IMR-90 (cell line): Measurements from ENCODE around the gene INSL3. TPM values are rescaled to one million over a fixed set of nuclear protein-coding genes. Genes with fewer than 3 reads are reported as not detected.

Experiments
- ATAC-seq: fragments of 200-7000 bp; cut with Tn5 transposase; 2 replicates; pipeline ENCODE4 v1.9.1; 2020; ENCODE audit warnings: low read depth, mild to moderate bottlenecking, moderate library complexity
- BruUV-seq: library from RNA; stranded (reverse); fragments of 400-500 nt; replicated peaks from 2 replicates; lab custom pipeline; 2021; lab: Mats Ljungman, UMichigan
- CTCF ChIA-PET: fragments of 300-600 bp; formaldehyde crosslinking; extraction: SDS; loops from one replicate; lab custom pipeline; 2021; ENCODE audit warnings: antibody characterized with exemption; lab: Yijun Ruan, JAX
- POLR2A ChIA-PET: fragments of 300-600 bp; sonication (Branson Sonifier 250); formaldehyde crosslinking; loops from one replicate; lab custom pipeline; 2022; ENCODE audit warnings: antibody characterized with exemption; ENCODE audit not compliant: unreplicated experiment; lab: Charles Lee
- DNase-seq: peaks from one replicate; pipeline ENCODE4 v3.0.0; 2013
- H2AFZ ChIP-seq: replicated peaks from 2 replicates; pipeline ENCODE3; 2013; ENCODE audit warnings: low read length, mild to moderate bottlenecking; ENCODE audit not compliant: poor library complexity
- H2AK5ac ChIP-seq: 2 replicates; pipeline ENCODE4 v1.6.1; 2013; ENCODE audit warnings: low read depth, low read length, inconsistent platforms
- H2AK9ac ChIP-seq: replicated peaks from 2 replicates; pipeline ENCODE3; 2013; ENCODE audit warnings: mild to moderate bottlenecking, low read depth, low read length, moderate library complexity; ENCODE audit not compliant: poor library complexity
- H2BK120ac ChIP-seq: 2 replicates; pipeline ENCODE4 v1.6.1; 2013; ENCODE audit warnings: low read depth, low read length, inconsistent platforms
- H2BK15ac ChIP-seq: 3 replicates; pipeline ENCODE4 v1.6.1; 2013; ENCODE audit warnings: low read depth, low read length, inconsistent platforms
- H2BK20ac ChIP-seq: 2 replicates; pipeline ENCODE4 v1.6.1; 2013; ENCODE audit warnings: low read depth, mild to moderate bottlenecking, inconsistent platforms, low read length, moderate library complexity
- H2BK5ac ChIP-seq: 2 replicates; pipeline ENCODE4 v1.6.1; 2013; ENCODE audit warnings: mild to moderate bottlenecking, low read depth, low read length, inconsistent platforms; ENCODE audit not compliant: poor library complexity, severe bottlenecking
- H3K14ac ChIP-seq: replicated peaks from 2 replicates; pipeline ENCODE4 v1.6.1; 2013; ENCODE audit warnings: low read depth, low read length, inconsistent platforms
- H3K18ac ChIP-seq: 2 replicates; pipeline ENCODE4 v1.6.1; 2013; ENCODE audit warnings: low read depth, low read length, control low read depth
- H3K23ac ChIP-seq: 2 replicates; pipeline ENCODE4 v1.6.1; 2013; ENCODE audit warnings: low read depth, low read length, inconsistent platforms
- H3K27ac ChIP-seq: 2 replicates; pipeline ENCODE4 v1.5.1; 2013; ENCODE audit warnings: mild to moderate bottlenecking, control low read depth, low read length; ENCODE audit not compliant: insufficient read depth
- H3K27me3 ChIP-seq: 2 replicates; pipeline ENCODE4 v1.6.1; 2013; ENCODE audit warnings: low read length; ENCODE audit not compliant: control insufficient read depth, insufficient read depth
- H3K36me3 ChIP-seq: 2 replicates; pipeline ENCODE4 v1.6.1; 2013; ENCODE audit warnings: low read length, mixed read lengths; ENCODE audit not compliant: control insufficient read depth, insufficient read depth
- H3K4ac ChIP-seq: 2 replicates; pipeline ENCODE4 v1.6.1; 2013; ENCODE audit warnings: low read depth, low read length, inconsistent platforms
- H3K4me1 ChIP-seq: 2 replicates; pipeline ENCODE4 v1.6.1; 2013; ENCODE audit warnings: low read length, mixed read lengths; ENCODE audit not compliant: control insufficient read depth, insufficient read depth
- H3K4me2 ChIP-seq: 2 replicates; pipeline ENCODE4 v1.6.1; 2013; ENCODE audit warnings: low read depth, mild to moderate bottlenecking, control low read depth, low read length, moderate library complexity
- H3K4me3 ChIP-seq: 2 replicates; pipeline ENCODE4 v1.5.1; 2013; ENCODE audit warnings: low read depth, mild to moderate bottlenecking, control low read depth, low read length, moderate library complexity; ENCODE audit not compliant: insufficient read depth
- H3K56ac ChIP-seq: 2 replicates; pipeline ENCODE4 v1.6.1; 2013; ENCODE audit warnings: low read length, inconsistent platforms; ENCODE audit not compliant: insufficient read depth; ENCODE audit errors: extremely low read depth
- H3K79me1 ChIP-seq, 2 experiments: 2 replicates each; pipeline ENCODE4 v1.6.1; 2013; ENCODE audit warnings: low read length in 2 of 2, inconsistent platforms in 1 of 2, low read depth in 1 of 2
- H3K9ac ChIP-seq: 2 replicates; pipeline ENCODE4 v1.6.1; 2013; ENCODE audit warnings: low read depth, low read length, control low read depth
- H3K9me1 ChIP-seq: 2 replicates; pipeline ENCODE4 v1.6.1; 2013; ENCODE audit warnings: low read length, inconsistent platforms; ENCODE audit not compliant: insufficient read depth
- H3K9me3 ChIP-seq: 2 replicates; pipeline ENCODE4 v1.6.1; 2013; ENCODE audit warnings: low read length; ENCODE audit not compliant: control insufficient read depth, insufficient read depth
- H4K20me1 ChIP-seq: 2 replicates; pipeline ENCODE4 v1.6.1; 2013; ENCODE audit warnings: low read length, inconsistent platforms; ENCODE audit not compliant: insufficient read depth
- H4K5ac ChIP-seq: 2 replicates; pipeline ENCODE4 v1.6.1; 2013; ENCODE audit warnings: mild to moderate bottlenecking, low read depth, low read length, control low read depth
- H4K8ac ChIP-seq, 2 experiments: 2 replicates each; pipeline ENCODE4 v1.6.1; 2013; ENCODE audit warnings: low read depth in 2 of 2, low read length in 2 of 2, control low read depth in 1 of 2, inconsistent platforms in 1 of 2
- H4K91ac ChIP-seq: 2 replicates; pipeline ENCODE4 v1.6.1; 2013; ENCODE audit warnings: low read depth, low read length, inconsistent platforms; ENCODE audit not compliant: insufficient read depth
- MAFK ChIP-seq: IDR thresholded peaks from 2 replicates; pipeline ENCODE4 v1.6.1; 2012; ENCODE audit warnings: low read depth, low read length, improper control_type of control experiment
- RCOR1 ChIP-seq: IDR thresholded peaks from 2 replicates; pipeline ENCODE4 v1.6.1; 2012; ENCODE audit warnings: mild to moderate bottlenecking, low read length, improper control_type of control experiment; ENCODE audit not compliant: insufficient replicate concordance
- RFX5 ChIP-seq: IDR thresholded peaks from 2 replicates; pipeline ENCODE4 v1.8.0; 2012; ENCODE audit warnings: low read depth, mild to moderate bottlenecking, low read length, moderate library complexity
- WGBS, 2 experiments: methylation state at CpG; one replicate each; pipeline versions ENCODE4 v1.1.5 to v1.1.7; 2013; ENCODE audit warnings: missing lambda C conversion rate in 2 of 2; ENCODE audit not compliant: insufficient read length in 1 of 2; ENCODE audit errors: extremely low coverage in 2 of 2; 5-methylcytosine and 5-hydroxymethylcytosine counted together
- dilution Hi-C: fragments of 300-500 bp; cut with HindIII; formaldehyde crosslinking; loops from one replicate; pipeline ENCODE4 v1.14.3; 2018; ENCODE audit warnings: low sequenced_read_pairs; ENCODE audit not compliant: unreplicated experiment
- in situ Hi-C: fragments of 300-500 bp; cut with MboI; formaldehyde crosslinking; loops from 3 replicates; pipeline ENCODE4 v1.14.3; 2019; ENCODE audit warnings: low sequenced_read_pairs, inconsistent platforms, mixed read lengths
- intact Hi-C: fragments of 100-400 bp; cut with micrococcal nuclease; formaldehyde crosslinking; loops from 2 replicates; pipeline ENCODE4 v1.10.0; 2022
- polyA plus RNA-seq, 3 experiments: library from polyadenylated mRNA; depleted of rRNA; stranded (reverse); fragments of >200 nt; gene quantifications; 2 replicates each; pipeline ENCODE4 v1.2.3, GENCODE V29; 2012; ENCODE audit warnings: low replicate concordance in 1 of 3
- total RNA-seq: library from RNA; depleted of rRNA; stranded (reverse); fragments of >200 nt; gene quantifications from 2 replicates; pipeline ENCODE4 v1.2.3, GENCODE V29; 2012
- TF ChIP-seq, protein P1 (sequence below): fragments of 150-350 bp; IDR thresholded peaks from 2 replicates; pipeline ENCODE4 v1.6.1; 2016; ENCODE audit warnings: low read depth, mild to moderate bottlenecking, low read length, moderate library complexity, borderline replicate concordance
- TF ChIP-seq, protein P2 (sequence below): fragments of 150-350 bp; IDR thresholded peaks from 2 replicates; pipeline ENCODE4 v1.6.1; 2017; ENCODE audit warnings: mild to moderate bottlenecking, antibody characterized with exemption, low read length, low read depth

The INSL3 gene
- total and polyA plus RNA-seq, 2 of the 4 experiments (the other 2 are of a cell fraction), result not detected

DNA sequence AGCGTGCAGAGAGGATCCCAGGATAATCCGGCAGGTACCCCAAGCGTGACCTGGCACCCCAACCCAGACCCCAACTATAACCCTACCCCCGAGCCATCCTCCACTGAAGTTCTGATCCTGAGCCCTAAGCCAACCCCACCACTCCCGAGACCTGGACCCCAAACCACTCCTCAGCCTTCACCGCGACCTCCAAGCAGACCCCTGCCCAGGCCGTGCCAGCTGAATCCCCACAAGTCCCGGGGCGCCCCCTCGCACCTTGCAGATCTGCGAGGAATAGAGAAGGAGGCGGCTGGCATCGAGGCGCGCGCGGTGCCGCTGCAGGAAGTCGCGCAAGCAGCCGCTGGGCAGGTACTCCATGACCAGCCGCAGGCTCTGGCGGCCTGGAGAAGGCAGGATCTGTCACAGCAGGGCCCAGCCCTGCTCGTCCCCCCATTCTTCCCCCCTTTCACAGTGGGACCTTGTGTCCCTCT lies 10.1 kb upstream of the INSL3 start:
- CTCF ChIA-PET, result no interaction called here
- intact Hi-C loops, result no loop called here

More for the DNA sequence above, 10.1 kb upstream of the INSL3 start:
- no peak for DNase-seq
- Histone ChIP-seq H4K20me1 (no peaks in the 10 kb centered on the region), H4K5ac (no peak overlapping the region), H3K27me3 (peaks cover 40% of the 10 kb centered on the region), H3K4ac (no peak overlapping the region), H2BK120ac (no peak overlapping the region), H3K18ac (no peak overlapping the region), H2BK15ac (no peak overlapping the region), H2AFZ (peak overlapping the region; percentile 58), H3K79me1 (no peaks in the 10 kb centered on the region), H4K91ac (no peak overlapping the region), H2BK20ac (no peak overlapping the region), H3K4me1 (peaks cover 2% of the 10 kb centered on the region; the same call in 1 of the 2 replicates), H3K9ac (no peak overlapping the region), H2BK5ac (no peak overlapping the region), H3K4me3 (no peak overlapping the region), H4K8ac (no peak overlapping the region), H3K14ac (no peak overlapping the region), H3K9me3 (no peaks in the 10 kb centered on the region), H3K9me1 (no peaks in the 10 kb centered on the region), H3K56ac (no peak overlapping the region), H3K27ac (no peak overlapping the region), H3K36me3 (no peaks in the 10 kb centered on the region), H3K23ac (no peak overlapping the region), H2AK9ac (no peak overlapping the region), H3K4me2 (no peak overlapping the region), H2AK5ac (no peak overlapping the region)
- no TSS peak for BruUV-seq
- POLR2A ChIA-PET, result no interaction called here
- TF ChIP-seq MAFK (no peak), RCOR1 (no peak), RFX5 (no peak)
- TF ChIP-seq, protein P1, sequence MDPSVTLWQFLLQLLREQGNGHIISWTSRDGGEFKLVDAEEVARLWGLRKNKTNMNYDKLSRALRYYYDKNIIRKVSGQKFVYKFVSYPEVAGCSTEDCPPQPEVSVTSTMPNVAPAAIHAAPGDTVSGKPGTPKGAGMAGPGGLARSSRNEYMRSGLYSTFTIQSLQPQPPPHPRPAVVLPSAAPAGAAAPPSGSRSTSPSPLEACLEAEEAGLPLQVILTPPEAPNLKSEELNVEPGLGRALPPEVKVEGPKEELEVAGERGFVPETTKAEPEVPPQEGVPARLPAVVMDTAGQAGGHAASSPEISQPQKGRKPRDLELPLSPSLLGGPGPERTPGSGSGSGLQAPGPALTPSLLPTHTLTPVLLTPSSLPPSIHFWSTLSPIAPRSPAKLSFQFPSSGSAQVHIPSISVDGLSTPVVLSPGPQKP, result no peak
- TF ChIP-seq, protein P2, sequence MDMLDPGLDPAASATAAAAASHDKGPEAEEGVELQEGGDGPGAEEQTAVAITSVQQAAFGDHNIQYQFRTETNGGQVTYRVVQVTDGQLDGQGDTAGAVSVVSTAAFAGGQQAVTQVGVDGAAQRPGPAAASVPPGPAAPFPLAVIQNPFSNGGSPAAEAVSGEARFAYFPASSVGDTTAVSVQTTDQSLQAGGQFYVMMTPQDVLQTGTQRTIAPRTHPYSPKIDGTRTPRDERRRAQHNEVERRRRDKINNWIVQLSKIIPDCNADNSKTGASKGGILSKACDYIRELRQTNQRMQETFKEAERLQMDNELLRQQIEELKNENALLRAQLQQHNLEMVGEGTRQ, result no peak
- dilution Hi-C loops (no loop called here), in situ Hi-C loops (no loop called here)
- 26% methylated on average over 13 of the region's 25 CpGs; no CpG with 5 or more reads in 1 of the 2 experiments for WGBS, 2 experiments
- ATAC-seq, result no peak
